ENCODE data around the gene PGAP2. TPM values are rescaled to one million over a fixed set of nuclear protein-coding genes. Genes with fewer than 3 reads are reported as not detected.
A peak's percentile ranks its signal among the peaks of the same experiment; 100 is the strongest.
"Not testable (repeated sequence)": the region's sequence is repeated elsewhere in the genome, so short reads cannot be mapped to it uniquely, and the experiment has no call there.

PGAP2 gene
- total RNA-seq, 2 donors from 2014 or later, result 10.8 to 14.9 TPM

DNA sequence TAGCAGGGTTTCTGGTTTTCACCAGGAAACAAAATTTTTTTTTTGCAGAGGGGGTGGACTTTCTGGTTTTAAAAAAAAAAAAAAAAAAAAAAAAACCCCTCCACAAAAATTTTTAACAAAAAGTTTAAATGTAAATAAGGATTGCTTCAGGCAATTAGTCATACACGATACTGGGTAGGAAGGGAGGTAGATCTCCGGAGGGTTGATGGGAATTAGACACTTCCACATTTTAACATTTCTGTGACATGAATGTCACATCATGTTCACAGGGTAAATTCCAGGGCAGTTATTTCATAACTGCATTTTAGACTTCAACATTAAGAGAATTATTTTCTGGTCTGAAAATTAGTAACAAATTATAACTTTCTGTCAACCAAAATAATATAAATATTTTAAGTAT lies 26.9 kb upstream of the PGAP2 start:
- Histone ChIP-seq H3K4me1 (peaks cover 0 to 14% of the 10 kb centered on the region in 2 donors), H3K27ac (no peak overlapping the region)
- TF ChIP-seq, protein P1, sequence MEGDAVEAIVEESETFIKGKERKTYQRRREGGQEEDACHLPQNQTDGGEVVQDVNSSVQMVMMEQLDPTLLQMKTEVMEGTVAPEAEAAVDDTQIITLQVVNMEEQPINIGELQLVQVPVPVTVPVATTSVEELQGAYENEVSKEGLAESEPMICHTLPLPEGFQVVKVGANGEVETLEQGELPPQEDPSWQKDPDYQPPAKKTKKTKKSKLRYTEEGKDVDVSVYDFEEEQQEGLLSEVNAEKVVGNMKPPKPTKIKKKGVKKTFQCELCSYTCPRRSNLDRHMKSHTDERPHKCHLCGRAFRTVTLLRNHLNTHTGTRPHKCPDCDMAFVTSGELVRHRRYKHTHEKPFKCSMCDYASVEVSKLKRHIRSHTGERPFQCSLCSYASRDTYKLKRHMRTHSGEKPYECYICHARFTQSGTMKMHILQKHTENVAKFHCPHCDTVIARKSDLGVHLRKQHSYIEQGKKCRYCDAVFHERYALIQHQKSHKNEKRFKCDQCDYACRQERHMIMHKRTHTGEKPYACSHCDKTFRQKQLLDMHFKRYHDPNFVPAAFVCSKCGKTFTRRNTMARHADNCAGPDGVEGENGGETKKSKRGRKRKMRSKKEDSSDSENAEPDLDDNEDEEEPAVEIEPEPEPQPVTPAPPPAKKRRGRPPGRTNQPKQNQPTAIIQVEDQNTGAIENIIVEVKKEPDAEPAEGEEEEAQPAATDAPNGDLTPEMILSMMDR (IDR thresholded peaks at IDR 0.05), result peak in 1 of 2 donors; percentile 2

DNA sequence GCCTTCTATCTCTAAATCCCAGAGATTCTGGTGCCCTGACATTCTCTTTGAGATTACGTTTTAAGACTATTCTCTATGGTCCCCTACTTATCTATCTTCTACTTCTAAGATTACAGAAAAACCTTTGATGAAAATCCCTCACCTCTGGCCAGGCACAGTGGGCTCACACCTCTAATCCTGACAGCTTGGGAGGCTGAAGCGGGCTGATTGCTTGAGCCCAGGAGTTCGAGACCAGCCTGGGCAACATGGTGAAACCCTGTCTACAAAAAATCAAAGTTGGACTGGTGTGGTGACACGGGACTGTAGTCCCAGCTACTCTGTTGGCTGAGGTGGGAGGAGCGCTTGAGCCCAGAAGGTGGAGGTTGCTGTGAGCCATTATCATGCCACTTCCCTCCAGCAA lies 25.4 kb upstream of the PGAP2 start:
- Histone ChIP-seq H3K36me3 (peaks cover 22% of the 10 kb centered on the region), H3K27me3 (no peaks in the 10 kb centered on the region), H3K4me1 (peaks cover 0 to 29% of the 10 kb centered on the region in 2 donors), H3K9me3 (no peaks in the 10 kb centered on the region), H3K27ac (no peak overlapping the region), H3K4me3 (no peak overlapping the region)
- no peak for DNase-seq (ENCODE audit: low spot score)
- TF ChIP-seq, protein P1 (IDR thresholded peaks at IDR 0.05), result no peak

More for the DNA sequence above, 26.9 kb upstream of the PGAP2 start:
- H3K4me3 ChIP-seq, result no peak overlapping the region
- no peak for DNase-seq (ENCODE audit: low spot score)
- no peaks in the 10 kb centered on the region for H3K27me3 ChIP-seq
- peaks cover 35% of the 10 kb centered on the region for H3K36me3 ChIP-seq
- H3K9me3 ChIP-seq, result no peaks in the 10 kb centered on the region

DNA sequence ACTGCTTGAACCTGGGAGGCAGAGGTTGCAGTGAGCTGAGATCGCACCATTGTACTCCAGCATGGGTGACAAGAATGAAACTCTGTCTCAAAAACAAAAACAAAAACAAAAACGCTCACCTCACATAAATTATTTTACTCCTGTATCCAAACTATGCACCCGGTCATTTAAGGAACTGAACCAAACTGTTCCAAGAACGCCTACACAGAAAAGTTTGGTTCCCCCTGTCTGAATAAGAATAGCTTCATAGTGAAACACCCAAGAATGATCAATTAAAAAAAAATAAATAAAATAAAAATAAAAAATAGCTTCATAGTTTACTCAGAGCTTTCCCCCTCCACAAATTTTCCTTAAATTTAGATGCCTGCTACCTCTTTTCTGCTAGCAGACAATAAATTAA lies 24.7 kb upstream of the PGAP2 start:
- no peak for DNase-seq (ENCODE audit: low spot score)
- Histone ChIP-seq H3K4me3 (no peak overlapping the region), H3K27ac (no peak overlapping the region), H3K4me1 (peaks cover 0 to 32% of the 10 kb centered on the region in 2 donors), H3K36me3 (peaks cover 15% of the 10 kb centered on the region), H3K9me3 (no peaks in the 10 kb centered on the region), H3K27me3 (no peaks in the 10 kb centered on the region)
- TF ChIP-seq, protein P1 (IDR thresholded peaks at IDR 0.05), result no peak

DNA sequence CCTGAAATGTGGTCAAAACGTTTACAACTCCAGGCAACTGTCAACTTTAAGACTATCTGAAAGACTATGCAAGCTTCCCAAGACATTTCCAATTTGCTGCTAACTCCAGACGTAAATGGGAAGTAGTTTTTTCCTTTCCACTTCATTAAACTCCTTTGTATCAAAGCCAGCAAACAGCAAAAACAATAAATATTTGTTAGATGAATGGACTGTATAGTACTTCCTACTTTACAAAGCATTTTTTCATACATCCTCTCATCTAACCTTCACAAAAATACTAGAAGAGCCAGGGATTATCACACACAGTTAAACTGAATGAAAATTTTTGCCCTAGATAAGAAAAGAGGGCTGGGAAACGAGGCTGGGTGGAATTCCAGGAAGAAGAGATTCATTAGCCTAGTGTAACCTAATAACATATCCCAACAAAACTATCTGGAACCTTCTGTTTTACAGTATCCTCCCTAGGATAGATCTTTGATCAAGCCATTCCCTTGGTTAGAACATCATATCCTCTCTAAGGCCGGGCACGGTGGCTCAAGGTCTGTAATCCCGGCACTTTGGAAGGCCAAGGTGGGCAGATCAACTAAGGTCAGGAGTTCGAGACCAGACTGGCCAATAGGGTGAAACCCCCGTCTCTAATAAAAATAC lies 21.5 kb upstream of the PGAP2 start:
- H3K27me3 ChIP-seq, result no peaks in the 10 kb centered on the region
- TF ChIP-seq, protein P1 (IDR thresholded peaks at IDR 0.05), result no peak
- peak; percentile 42 for DNase-seq (ENCODE audit: low spot score)
- H3K9me3 ChIP-seq, result no peaks in the 10 kb centered on the region
- H3K27ac ChIP-seq, result no peak overlapping the region
- no peak overlapping the region for H3K4me3 ChIP-seq
- peaks cover 3% of the 10 kb centered on the region for H3K36me3 ChIP-seq
- peaks cover 0 to 44% of the 10 kb centered on the region in 2 donors for H3K4me1 ChIP-seq

DNA sequence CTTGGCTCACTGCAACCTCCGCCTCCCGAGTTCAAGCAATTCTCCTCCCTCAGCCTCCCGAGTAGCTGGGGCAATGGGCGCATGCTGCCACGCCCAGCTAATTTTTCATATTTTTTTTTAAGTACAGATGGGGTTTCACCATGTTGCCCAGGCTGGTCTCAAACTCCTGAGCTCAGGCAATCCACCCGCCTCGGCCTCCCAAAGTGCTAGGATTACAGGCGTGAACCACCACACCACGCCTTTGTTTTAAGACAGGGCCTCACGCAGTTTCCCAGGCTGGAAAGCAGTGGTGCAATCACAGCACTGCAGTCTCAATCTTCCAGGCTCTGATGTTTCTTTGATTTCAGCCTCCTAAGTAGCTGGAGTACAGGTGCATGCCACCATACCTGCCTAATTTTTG lies 14.0 kb upstream of the PGAP2 start:
- peaks cover 23% of the 10 kb centered on the region for H3K36me3 ChIP-seq
- peaks cover 0 to 47% of the 10 kb centered on the region in 2 donors for H3K4me1 ChIP-seq
- not testable (repeated sequence) for H3K4me3 ChIP-seq; H3K27ac ChIP-seq; H3K9me3 ChIP-seq; DNase-seq (ENCODE audit: low spot score); H3K27me3 ChIP-seq

DNA sequence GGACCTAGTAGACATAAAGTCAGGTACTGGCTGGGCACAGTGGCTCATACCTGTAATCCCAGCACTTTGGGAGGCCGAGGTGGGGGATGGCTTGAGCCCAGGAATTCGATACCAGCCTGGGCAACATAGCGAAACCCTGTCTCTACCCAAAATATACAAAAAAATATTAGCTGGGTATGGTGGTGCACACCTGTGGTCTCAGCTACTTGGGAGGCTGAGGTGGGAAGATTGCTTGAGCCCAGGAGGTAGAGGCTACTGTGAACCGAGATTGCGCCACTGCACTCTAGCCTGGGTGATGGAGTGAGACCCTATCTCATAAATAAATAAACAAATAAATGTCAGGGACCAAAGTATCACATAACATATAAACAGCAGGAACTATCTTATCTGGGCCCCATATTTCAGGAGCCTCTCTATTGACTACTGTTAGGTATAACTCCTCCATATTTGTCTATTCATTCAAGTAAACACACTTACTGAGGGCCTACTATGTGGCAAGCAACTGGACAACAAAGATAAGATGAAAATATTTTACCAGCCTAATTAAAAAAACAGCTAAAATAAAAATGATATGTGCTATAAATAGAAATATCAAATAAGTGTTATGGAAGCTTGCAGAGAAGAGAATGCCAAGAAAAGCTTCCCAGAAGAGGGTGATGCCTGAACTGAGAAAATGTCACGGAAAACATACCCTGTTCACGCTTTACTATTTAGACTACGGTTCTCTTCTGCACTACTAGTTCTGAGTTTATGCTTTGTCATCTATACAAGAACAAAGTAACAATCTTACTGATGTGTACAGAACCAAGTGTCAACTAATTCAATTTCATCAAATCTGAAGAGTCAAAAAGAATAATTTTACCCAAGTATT lies 13.0 kb upstream of the PGAP2 start:
- Histone ChIP-seq H3K27me3 (no peaks in the 10 kb centered on the region), H3K4me3 (peak overlapping the region; percentile 83 to 89), H3K9me3 (no peaks in the 10 kb centered on the region), H3K4me1 (peaks cover 0 to 38% of the 10 kb centered on the region in 2 donors), H3K27ac (peak overlapping the region; percentile 93 to 95), H3K36me3 (peaks cover 21% of the 10 kb centered on the region)
- TF ChIP-seq, protein P1 (IDR thresholded peaks at IDR 0.05), result no peak
- no peak for DNase-seq (ENCODE audit: low spot score)
